Left ventricle myocardium inferior (tissue), 1 donor: Measurements from ENCODE around the gene KCND2. TPM values are rescaled to one million over a fixed set of nuclear protein-coding genes. Genes with fewer than 3 reads are reported as not detected.

Source experiments
- DNase-seq: peaks from one replicate; pipeline ENCODE4 v3.0.0-alpha.2; 2020
- H3K27ac ChIP-seq: fragments of 200-600 bp; replicated peaks from 2 replicates; pipeline ENCODE4 v1.8.0; 2021
- H3K27me3 ChIP-seq: fragments of 200-600 bp; 2 replicates; pipeline ENCODE4 v1.8.0; 2021; ENCODE audit warnings: low read depth
- H3K36me3 ChIP-seq: fragments of 200-600 bp; 2 replicates; pipeline ENCODE4 v1.8.0; 2021
- H3K4me1 ChIP-seq: fragments of 200-600 bp; 2 replicates; pipeline ENCODE4 v1.8.0; 2021
- H3K4me3 ChIP-seq: fragments of 200-600 bp; 2 replicates; pipeline ENCODE4 v1.8.0; 2021; ENCODE audit warnings: mild to moderate bottlenecking, moderate library complexity
- H3K9me3 ChIP-seq: fragments of 200-600 bp; replicated peaks from 2 replicates; pipeline ENCODE4 v1.8.0; 2021
- CTCF ChIP-seq: fragments of 200-600 bp; IDR thresholded peaks from 2 replicates; pipeline ENCODE4 v1.8.0; 2021; ENCODE audit warnings: antibody characterized with exemption, mild to moderate bottlenecking, borderline replicate concordance
- intact Hi-C: fragments of 100-400 bp; cut with micrococcal nuclease; formaldehyde crosslinking; loops from one replicate; pipeline ENCODE4 v1.11.0; 2022
- total RNA-seq: library from RNA; stranded (reverse); fragmentation: NEBNext Ultra II Directional; extraction: Animal tissue kit (Norgen Biotek cat#: 25700); gene quantifications from one replicate; pipeline ENCODE4 v1.2.1, GENCODE V29; 2021
- donor health status: DM: no; HTN: yes; CAD: no; lungs with severe emphysema.

The KCND2 gene
- total RNA-seq, 1 donor from 2014 or later: not detected

GRCh38 chr7:120709252-120709971 is 436.4 kb downstream of the KCND2 start:
- Histone ChIP-seq H3K27ac (no peak overlapping the region), H3K27me3 (no peaks in the 10 kb centered on the region), H3K4me1 (peaks cover 2% of the 10 kb centered on the region), H3K36me3 (no peaks in the 10 kb centered on the region), H3K9me3 (no peaks in the 10 kb centered on the region), H3K4me3 (no peak overlapping the region)
- no peak for DNase-seq
- no peak for TF ChIP-seq CTCF
- intact Hi-C loops: no loop called here

GRCh38 chr7:120709972-120710320 is 437.0 kb downstream of the KCND2 start:
- Histone ChIP-seq H3K4me1 (no peaks in the 10 kb centered on the region), H3K4me3 (no peak overlapping the region), H3K9me3 (no peaks in the 10 kb centered on the region), H3K36me3 (no peaks in the 10 kb centered on the region), H3K27ac (no peak overlapping the region), H3K27me3 (no peaks in the 10 kb centered on the region)
- DNase-seq: no peak
- intact Hi-C loops: no loop called here
- TF ChIP-seq CTCF: no peak

GRCh38 chr7:120714945-120715344 is 442.0 kb downstream of the KCND2 start:
- no peak for TF ChIP-seq CTCF
- intact Hi-C loops: no loop called here
- Histone ChIP-seq H3K9me3 (no peaks in the 10 kb centered on the region), H3K27ac (no peak overlapping the region), H3K27me3 (peaks cover 17% of the 10 kb centered on the region), H3K4me1 (no peaks in the 10 kb centered on the region), H3K36me3 (no peaks in the 10 kb centered on the region), H3K4me3 (no peak overlapping the region)
- no peak for DNase-seq

GRCh38 chr7:120716307-120716706 is 443.3 kb downstream of the KCND2 start:
- no peaks in the 10 kb centered on the region for H3K9me3 ChIP-seq
- H3K27me3 ChIP-seq: peaks cover 17% of the 10 kb centered on the region
- no peak overlapping the region for H3K4me3 ChIP-seq
- no peak for TF ChIP-seq CTCF
- no peak for DNase-seq
- no peaks in the 10 kb centered on the region for H3K36me3 ChIP-seq
- no peak overlapping the region for H3K27ac ChIP-seq
- no peaks in the 10 kb centered on the region for H3K4me1 ChIP-seq
- intact Hi-C loops: no loop called here

GRCh38 chr7:120717166-120717565 is 444.2 kb downstream of the KCND2 start:
- Histone ChIP-seq H3K4me1 (no peaks in the 10 kb centered on the region), H3K27ac (no peak overlapping the region), H3K4me3 (no peak overlapping the region), H3K27me3 (peaks cover 17% of the 10 kb centered on the region), H3K36me3 (no peaks in the 10 kb centered on the region), H3K9me3 (no peaks in the 10 kb centered on the region)
- TF ChIP-seq CTCF: no peak
- no peak for DNase-seq
- intact Hi-C loops: no loop called here

- no peaks in the 10 kb centered on the region for H3K4me1 ChIP-seq
- no peak for DNase-seq
- H3K27ac ChIP-seq: no peak overlapping the region
- H3K36me3 ChIP-seq: no peaks in the 10 kb centered on the region
- intact Hi-C loops: no loop called here
- H3K27me3 ChIP-seq: peaks cover 17% of the 10 kb centered on the region
- H3K9me3 ChIP-seq: no peaks in the 10 kb centered on the region
- no peak overlapping the region for H3K4me3 ChIP-seq
- no peak for TF ChIP-seq CTCF
These were observed 445.4 kb downstream of the KCND2 start for GRCh38 chr7:120718361-120718760.
